Astrocyte of the cerebellum (primary cell): ENCODE data around the gene ADORA1.

ENCODE experiments used
- DNase-seq: peaks from one replicate; pipeline ENCODE4 v3.0.0-alpha.2; 2011; ENCODE audit warnings: low read depth
- H3K4me3 ChIP-seq: 2 replicates; pipeline ENCODE4 v1.5.1; 2011; ENCODE audit warnings: mild to moderate bottlenecking, low read depth, low read length, moderate library complexity
- in situ Hi-C: cut with HindIII; loops from 2 replicates; pipeline ENCODE4 v1.10.0; 2017; ENCODE audit warnings: low sequenced_read_pairs
- TF ChIP-seq, protein P1 (sequence below): IDR thresholded peaks from 2 replicates; pipeline ENCODE4 v1.5.1; 2012; ENCODE audit warnings: low read length, low read depth, moderate library complexity, mild to moderate bottlenecking; ENCODE audit errors: missing control alignments

Gene ADORA1

DNA sequence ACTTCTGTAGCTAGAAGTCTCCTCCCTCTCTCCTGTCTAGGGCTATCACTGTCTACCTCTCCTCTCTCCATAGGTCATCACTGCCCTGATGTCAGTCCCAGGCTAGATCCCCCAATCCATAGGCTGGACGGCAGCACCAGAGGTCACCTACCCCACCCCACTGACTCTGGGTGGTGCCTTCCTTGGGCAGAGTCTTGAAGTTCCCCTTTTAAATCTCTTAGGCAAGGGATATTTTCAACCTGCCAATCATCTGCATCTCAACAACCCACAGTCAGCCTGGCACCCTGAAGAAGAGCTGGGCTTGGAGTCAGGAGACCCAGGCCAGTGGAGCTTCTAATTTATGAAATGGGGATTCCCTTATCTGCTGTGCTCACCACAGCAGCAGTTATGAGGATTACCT is 34.9 kb downstream of the ADORA1 start:
- DNase-seq: no peak
- in situ Hi-C loops: loop anchor here (5.0 kb wide), 1 partner anchor 50 kb away; no protein-coding TSS in a partner anchor

DNA sequence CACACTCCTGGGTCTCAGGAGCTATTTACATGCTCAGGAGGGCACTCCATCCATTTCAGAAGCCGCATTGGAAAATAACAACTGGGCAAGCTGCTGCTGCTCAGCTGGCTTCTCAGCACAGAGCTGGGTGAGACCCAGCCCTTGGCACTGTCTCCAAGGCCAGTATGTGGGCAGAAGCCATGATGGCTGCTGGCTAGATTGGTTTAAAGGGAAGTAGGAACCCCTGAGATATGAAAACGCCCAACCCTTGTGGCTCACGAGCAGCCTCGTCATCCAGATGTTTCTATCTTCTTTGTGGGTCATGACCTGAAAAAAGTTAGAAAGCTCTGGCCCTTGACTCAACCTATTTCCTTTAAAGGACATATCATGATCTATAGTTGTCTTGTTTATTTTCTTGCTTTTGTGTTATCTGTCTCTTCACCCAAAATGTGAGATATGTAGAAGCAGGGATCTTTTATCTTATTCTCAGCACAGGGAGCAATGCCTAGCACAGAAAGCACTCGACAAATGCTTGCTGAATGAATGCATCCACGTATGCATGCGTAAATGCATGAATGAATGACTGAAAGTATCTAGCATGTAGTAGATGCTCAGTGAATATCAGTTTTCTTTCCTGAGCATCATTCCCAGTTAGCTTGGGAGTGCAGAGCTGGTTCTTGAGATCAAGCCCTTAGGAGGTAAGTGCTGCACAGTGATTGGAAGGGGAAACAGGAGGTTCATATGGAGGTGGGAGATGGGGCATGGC is 36.5 kb downstream of the ADORA1 start:
- no peak overlapping the region for H3K4me3 ChIP-seq
- no peak for DNase-seq
- in situ Hi-C loops: loop anchor here (5.0 kb wide), 1 partner anchor 48 kb away; no protein-coding TSS in a partner anchor
- TF ChIP-seq, protein P1, sequence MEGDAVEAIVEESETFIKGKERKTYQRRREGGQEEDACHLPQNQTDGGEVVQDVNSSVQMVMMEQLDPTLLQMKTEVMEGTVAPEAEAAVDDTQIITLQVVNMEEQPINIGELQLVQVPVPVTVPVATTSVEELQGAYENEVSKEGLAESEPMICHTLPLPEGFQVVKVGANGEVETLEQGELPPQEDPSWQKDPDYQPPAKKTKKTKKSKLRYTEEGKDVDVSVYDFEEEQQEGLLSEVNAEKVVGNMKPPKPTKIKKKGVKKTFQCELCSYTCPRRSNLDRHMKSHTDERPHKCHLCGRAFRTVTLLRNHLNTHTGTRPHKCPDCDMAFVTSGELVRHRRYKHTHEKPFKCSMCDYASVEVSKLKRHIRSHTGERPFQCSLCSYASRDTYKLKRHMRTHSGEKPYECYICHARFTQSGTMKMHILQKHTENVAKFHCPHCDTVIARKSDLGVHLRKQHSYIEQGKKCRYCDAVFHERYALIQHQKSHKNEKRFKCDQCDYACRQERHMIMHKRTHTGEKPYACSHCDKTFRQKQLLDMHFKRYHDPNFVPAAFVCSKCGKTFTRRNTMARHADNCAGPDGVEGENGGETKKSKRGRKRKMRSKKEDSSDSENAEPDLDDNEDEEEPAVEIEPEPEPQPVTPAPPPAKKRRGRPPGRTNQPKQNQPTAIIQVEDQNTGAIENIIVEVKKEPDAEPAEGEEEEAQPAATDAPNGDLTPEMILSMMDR: no peak

More for the DNA sequence above, 34.9 kb downstream of the ADORA1 start:
- TF ChIP-seq, protein P1: no peak
- H3K4me3 ChIP-seq: no peak overlapping the region

DNA sequence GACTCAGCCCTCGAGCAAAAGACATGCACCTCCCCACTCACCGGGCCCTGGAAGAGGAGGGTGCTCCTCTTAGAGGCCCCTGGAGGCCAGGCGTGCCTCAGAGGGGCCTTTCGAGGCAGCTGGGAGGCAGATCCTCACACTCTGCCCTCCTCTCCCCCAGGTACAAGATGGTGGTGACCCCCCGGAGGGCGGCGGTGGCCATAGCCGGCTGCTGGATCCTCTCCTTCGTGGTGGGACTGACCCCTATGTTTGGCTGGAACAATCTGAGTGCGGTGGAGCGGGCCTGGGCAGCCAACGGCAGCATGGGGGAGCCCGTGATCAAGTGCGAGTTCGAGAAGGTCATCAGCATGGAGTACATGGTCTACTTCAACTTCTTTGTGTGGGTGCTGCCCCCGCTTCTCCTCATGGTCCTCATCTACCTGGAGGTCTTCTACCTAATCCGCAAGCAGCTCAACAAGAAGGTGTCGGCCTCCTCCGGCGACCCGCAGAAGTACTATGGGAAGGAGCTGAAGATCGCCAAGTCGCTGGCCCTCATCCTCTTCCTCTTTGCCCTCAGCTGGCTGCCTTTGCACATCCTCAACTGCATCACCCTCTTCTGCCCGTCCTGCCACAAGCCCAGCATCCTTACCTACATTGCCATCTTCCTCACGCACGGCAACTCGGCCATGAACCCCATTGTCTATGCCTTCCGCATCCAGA is 37.7 kb downstream of the ADORA1 start:
- in situ Hi-C loops: no loop called here
- no peak for DNase-seq
- TF ChIP-seq, protein P1: no peak
- H3K4me3 ChIP-seq: no peak overlapping the region

DNA sequence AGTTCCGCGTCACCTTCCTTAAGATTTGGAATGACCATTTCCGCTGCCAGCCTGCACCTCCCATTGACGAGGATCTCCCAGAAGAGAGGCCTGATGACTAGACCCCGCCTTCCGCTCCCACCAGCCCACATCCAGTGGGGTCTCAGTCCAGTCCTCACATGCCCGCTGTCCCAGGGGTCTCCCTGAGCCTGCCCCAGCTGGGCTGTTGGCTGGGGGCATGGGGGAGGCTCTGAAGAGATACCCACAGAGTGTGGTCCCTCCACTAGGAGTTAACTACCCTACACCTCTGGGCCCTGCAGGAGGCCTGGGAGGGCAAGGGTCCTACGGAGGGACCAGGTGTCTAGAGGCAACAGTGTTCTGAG is 38.3 kb downstream of the ADORA1 start:
- DNase-seq: no peak
- TF ChIP-seq, protein P1: no peak
- no peak overlapping the region for H3K4me3 ChIP-seq
- in situ Hi-C loops: no loop called here

DNA sequence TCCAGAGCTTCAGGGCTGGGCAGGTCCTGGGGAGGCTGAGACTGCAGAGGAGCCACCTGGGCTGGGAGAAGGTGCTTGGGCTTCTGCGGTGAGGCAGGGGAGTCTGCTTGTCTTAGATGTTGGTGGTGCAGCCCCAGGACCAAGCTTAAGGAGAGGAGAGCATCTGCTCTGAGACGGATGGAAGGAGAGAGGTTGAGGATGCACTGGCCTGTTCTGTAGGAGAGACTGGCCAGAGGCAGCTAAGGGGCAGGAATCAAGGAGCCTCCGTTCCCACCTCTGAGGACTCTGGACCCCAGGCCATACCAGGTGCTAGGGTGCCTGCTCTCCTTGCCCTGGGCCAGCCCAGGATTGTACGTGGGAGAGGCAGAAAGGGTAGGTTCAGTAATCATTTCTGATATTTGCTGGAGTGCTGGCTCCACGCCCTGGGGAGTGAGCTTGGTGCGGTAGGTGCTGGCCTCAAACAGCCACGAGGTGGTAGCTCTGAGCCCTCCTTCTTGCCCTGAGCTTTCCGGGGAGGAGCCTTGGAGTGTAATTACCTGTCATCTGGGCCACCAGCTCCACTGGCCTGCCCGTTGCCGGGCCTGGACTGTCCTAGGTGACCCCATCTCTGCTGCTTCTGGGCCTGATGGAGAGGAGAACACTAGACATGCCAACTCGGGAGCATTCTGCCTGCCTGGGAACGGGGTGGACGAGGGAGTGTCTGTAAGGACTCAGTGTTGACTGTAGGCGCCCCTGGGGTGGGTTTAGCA is 38.8 kb downstream of the ADORA1 start:
- no peak overlapping the region for H3K4me3 ChIP-seq
- in situ Hi-C loops: no loop called here
- no peak for DNase-seq
- TF ChIP-seq, protein P1: no peak
